ENCODE results near the gene AP1S1.
"Not testable (repeated sequence)": the region's sequence is repeated elsewhere in the genome, so short reads cannot be mapped to it uniquely, and the experiment has no call there.

AP1S1 gene

DNA sequence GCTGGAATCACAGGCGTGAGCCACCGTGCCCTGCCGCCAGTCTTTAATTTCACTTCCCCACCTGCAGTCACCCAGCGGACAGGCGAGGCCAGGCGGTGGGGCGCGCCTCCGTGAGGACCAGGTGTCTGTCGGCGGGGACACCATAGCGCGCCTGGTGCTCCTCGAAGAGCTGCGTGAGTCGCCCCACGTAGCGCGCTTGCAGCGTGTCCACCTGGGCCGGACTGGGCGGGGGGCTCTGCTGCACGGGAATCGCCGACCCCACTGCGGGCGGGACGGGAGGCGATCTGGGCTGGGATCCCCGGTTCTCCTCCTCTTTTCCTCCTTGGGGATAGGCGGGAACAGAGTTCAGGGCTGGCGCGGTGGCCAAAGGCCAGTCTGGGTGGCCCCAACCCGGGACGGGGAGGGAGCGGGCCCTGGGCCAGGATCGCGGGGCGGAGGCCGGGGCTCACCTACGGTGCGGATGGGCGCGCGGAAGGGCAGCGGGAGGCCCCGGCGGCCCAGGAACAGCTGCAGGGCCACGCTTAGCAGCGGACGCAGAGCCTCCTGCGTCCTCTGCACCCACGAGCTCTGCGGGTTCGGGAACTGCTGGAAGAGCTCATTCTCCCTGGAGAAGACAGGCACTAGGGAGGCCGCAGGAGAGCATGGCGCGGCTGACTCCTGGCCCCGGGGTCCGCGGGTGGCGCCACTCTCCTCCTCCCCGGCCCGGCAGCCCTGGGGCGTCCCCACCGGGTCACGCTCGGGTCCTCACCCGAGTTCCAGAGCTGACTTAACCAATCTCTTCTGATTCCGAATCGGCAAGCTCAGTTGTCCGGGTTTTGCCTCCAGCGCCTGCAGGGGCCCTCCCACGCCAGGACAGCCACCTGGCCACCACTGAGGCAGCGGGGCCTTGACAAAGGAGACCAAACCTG, 47.7 kb downstream of the AP1S1 start:
- no peak for DNase-seq (ENCODE audit: low read depth)

DNA sequence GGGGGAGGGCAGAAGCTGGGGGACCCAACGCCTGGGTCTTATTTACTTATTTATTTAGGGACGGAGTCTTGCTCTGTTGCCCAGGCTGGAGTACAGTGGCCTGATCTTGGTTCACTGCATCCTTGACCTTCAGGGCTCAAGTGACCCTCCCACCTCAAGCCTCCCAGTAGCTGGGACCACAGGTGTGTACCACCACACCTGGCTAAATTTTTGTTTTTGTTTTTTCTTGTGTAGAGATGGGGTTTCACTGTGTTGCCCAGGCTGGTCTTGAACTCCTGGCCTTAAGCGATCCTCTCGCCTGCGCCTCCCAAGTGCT, 48.3 kb downstream of the AP1S1 start:
- no peak for DNase-seq (ENCODE audit: low read depth)

DNA sequence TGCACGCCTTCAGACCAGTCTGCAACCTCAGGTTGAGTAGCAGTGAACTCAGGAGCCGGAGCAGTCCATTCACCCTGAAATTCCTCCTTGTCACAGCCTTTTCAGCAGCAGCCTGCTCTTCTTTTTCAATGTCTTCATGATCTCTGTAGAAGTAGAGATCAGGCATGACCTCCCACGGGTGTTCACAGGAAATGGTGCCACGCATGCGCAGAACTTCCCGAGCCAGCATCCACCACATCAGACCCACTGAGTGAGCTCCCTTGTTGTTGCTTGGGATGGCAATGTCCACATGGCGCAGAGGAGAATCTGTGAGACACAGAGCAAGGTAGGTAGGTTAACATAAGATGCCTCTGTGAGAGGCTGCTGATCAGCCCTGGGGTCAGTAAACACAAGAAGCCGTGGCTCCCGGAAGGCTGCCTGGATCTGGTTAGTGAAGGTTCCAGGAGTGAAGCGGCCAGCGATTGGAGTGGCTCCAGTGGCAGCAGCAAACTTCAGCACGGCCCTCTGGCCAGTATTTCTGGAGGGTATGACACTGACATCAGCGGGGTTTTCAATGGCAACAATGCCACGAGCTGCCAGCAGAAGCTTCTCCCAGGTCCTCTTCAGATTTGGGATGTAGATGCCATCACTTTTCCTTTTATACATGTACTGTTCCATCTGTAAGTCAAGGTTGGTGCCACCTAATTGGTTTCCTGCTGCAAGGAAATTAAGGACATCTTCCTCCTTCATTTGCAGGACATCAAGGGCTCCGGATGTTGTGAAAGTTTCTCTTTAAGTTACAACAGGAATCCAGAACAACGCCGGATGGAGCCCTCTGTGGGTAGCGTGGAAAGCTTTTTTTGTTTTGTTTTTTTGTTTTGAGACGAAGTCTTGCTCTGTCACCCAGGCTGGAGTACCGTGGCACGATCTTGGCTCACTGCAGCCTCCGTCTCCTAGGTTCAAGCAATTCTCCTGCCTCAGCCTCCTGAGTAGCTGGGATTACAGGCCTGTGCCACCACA, 49.8 kb downstream of the AP1S1 start:
- not testable (repeated sequence) for DNase-seq (ENCODE audit: low read depth)

DNA sequence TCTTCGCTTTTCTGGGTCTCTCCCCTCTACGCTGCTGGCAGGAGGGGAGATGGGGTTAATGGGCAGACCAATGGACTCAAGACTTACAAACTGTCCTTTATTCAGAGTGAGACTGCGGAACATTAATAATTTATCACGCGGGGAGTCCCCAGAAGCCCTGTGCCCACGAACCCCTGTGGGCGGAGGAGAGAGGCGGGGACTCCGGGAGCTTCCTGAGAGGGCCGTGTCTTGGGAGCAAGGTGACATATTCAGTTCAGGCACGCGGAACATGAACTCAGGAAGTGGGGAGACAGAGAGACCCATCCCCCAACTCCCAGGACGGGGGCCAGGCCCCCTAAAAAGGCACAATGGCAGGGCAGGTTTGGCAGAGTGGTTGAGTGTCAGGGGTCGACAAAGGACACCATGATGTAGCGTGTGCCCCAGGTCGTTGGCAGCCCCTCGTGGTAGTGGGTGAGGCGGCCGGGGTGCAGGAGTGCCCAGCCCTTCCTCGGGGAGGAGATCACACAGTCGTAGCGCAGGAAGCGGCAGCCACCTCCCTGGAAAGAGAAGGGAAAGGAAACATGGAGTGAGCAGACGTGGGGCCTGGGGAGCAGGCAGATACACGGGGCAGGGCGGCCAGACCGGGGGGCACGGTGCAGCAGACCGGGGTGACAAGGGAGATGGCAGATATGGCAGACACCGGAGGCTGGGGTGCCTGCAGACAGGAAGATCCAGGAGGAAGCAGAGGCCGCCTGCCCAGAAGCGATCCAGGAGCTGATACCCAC, 51.8 kb downstream of the AP1S1 start:
- no peak for DNase-seq (ENCODE audit: low read depth)

DNA sequence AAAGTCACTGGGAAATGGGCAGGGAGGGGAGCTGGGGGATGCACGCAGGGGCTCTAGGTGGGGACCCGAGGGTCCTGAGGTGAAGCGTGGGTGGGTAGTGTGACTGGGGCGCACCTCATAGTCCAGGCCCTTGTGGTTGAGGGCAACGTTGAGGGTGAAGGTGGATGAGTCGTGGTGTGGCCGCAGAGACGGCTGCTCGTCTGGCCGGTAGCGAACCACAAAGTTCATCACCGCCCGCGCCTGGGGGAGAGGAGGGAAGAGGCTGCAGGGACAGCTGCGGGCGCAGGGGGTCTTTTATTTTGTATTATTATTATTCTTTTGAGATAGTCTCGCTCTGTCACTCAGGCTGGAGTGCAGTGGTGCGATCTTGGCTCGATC, 52.4 kb downstream of the AP1S1 start:
- no peak for DNase-seq (ENCODE audit: low read depth)

DNA sequence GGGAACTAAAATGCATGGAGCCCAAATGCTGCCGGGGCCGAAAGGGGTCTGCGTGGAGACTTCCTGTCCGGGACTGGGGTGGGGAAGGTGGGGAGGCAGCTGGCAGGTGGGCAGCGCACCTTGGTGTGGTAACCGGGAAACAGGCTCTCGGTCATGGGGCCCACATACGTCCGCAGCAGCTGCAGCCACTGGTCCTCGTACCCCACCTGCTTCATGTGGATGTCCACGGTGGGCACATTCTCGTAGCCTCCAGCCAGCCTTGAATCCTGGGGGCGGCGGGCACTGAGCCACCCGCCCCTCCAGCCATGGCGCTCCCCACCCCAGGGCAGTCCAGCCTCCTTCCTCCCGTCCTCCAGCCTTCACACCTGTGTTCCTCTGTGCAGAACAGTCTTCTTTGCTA, 53.2 kb downstream of the AP1S1 start:
- DNase-seq (ENCODE audit: low read depth) = no peak

DNA sequence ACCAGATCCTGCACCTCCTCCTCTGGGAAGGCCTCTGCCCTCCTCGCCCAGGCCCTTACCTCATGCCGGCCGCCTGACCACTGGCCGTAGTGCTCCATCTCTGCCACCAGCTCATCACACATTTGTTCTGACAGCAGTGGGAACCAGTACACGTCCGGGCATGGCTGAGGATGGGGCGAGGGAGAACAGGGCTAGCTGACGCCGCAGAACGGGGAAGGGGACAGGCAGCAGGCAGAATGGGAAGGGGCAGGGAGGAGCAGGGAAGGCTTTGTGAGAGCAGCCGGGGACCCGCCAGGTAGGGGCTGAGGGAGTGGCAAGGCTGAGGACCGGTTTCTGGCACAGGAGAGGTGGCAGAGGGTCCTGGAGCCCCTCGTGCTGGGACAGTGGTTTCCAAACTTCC, 54.5 kb downstream of the AP1S1 start:
- DNase-seq (ENCODE audit: low read depth) = no peak

DNA sequence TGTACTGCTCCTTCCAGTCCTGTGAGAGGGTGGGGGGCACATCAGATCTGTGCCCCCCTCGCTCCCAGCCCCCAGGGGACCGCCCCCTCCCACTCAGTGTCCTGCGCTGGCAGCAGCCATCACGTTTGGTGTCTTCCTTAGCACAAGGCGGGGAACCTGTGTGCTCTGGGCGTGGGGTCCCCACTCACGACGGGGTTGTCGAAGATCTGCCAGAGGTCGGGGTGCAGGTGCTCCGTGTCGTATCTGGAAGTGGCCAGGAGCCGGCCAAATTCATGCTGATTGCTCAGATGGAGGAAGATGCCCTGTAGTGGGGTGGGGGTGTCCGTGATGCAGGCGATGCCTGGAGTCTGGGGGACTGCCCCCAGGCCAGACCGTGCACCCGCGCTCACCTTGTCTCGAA, 55.9 kb downstream of the AP1S1 start:
- no peak for DNase-seq (ENCODE audit: low read depth)
